GM19239 (cell line): ENCODE results near the gene RPS3.
"Not testable (repeated sequence)": the region's sequence is repeated elsewhere in the genome, so short reads cannot be mapped to it uniquely, and the experiment has no call there.

Source experiments
- DNase-seq: peaks from one replicate; pipeline ENCODE4 v3.0.0; 2011; ENCODE audit warnings: low spot score; ENCODE audit not compliant: insufficient read length
- FAIRE-seq: peaks from 2 replicates; lab custom pipeline; 2011; peaks lifted over from hg19 to GRCh38; lab: Jason Lieb, UNC

Gene RPS3

GRCh38 chr11:75399344-75400145 lies at the start of gene RPS3:
Gene RPS3, plus strand, starts transcription at chr11:75399518. Its CDS starts 30 bp downstream, at chr11:75399548.
- DNase-seq (peak; percentile 75), FAIRE-seq (peak; percentile 94)

- no peak for DNase-seq
- no peak for FAIRE-seq
Measured at GRCh38 chr11:75349521-75350116, 49.7 kb upstream of the RPS3 start.

- no peak for DNase-seq
- FAIRE-seq, result no peak
Measured at GRCh38 chr11:75350122-75350742, 49.1 kb upstream of the RPS3 start.

- no peak for DNase-seq
- FAIRE-seq, result no peak
Measured at GRCh38 chr11:75350743-75351540, 48.4 kb upstream of the RPS3 start.

GRCh38 chr11:75351541-75351790 lies 47.9 kb upstream of the RPS3 start, which contains the start of gene ARRB1:
Gene ARRB1, minus strand, starts transcription at chr11:75351661. Its CDS starts 54 bp downstream, at chr11:75351607.
- FAIRE-seq (no peak), DNase-seq (no peak)

GRCh38 chr11:75351791-75352587 lies 47.3 kb upstream of the RPS3 start:
- no peak for DNase-seq
- no peak for FAIRE-seq

- DNase-seq (no peak), FAIRE-seq (no peak)
Measured at GRCh38 chr11:75352588-75353206, 46.6 kb upstream of the RPS3 start.

- FAIRE-seq, result no peak
Measured at GRCh38 chr11:75355051-75355450, 44.3 kb upstream of the RPS3 start.

GRCh38 chr11:75356613-75357012 lies 42.7 kb upstream of the RPS3 start:
- no peak for DNase-seq
- FAIRE-seq, result no peak

More at GRCh38 chr11:75355051-75355450, 44.3 kb upstream of the RPS3 start:
- DNase-seq, result no peak

- DNase-seq, FAIRE-seq: not testable (repeated sequence)
Measured at GRCh38 chr11:75362285-75362684, 37.0 kb upstream of the RPS3 start.

GRCh38 chr11:75365711-75366181 lies 33.6 kb upstream of the RPS3 start:
- FAIRE-seq (no peak), DNase-seq (no peak)

GRCh38 chr11:75366826-75367225 lies 32.5 kb upstream of the RPS3 start:
- not testable (repeated sequence) for FAIRE-seq, DNase-seq

GRCh38 chr11:75369560-75370255 lies 29.6 kb upstream of the RPS3 start:
- no peak for DNase-seq
- FAIRE-seq, result no peak

GRCh38 chr11:75371949-75372876 lies 27.1 kb upstream of the RPS3 start:
- FAIRE-seq (no peak), DNase-seq (no peak)

GRCh38 chr11:75373201-75373600 lies 26.1 kb upstream of the RPS3 start:
- no peak for DNase-seq
- no peak for FAIRE-seq

- DNase-seq (no peak), FAIRE-seq (no peak)
Measured at GRCh38 chr11:75374646-75375045, 24.7 kb upstream of the RPS3 start.

- DNase-seq (no peak), FAIRE-seq (no peak)
Measured at GRCh38 chr11:75375626-75376025, 23.7 kb upstream of the RPS3 start.

GRCh38 chr11:75376175-75376574 lies 23.1 kb upstream of the RPS3 start:
- no peak for FAIRE-seq
- no peak for DNase-seq
